Parathyroid adenoma (tissue), 2 donors: Measurements from ENCODE around the gene PDIA5.

Experiments
- H2AFZ ChIP-seq: fragments of 300-600 bp; sonication (generic); one replicate; pipeline ENCODE4 v1.7.0; 2017; ENCODE audit warnings: antibody characterized with exemption, mild to moderate bottlenecking
- H3K27ac ChIP-seq: fragments of 300-600 bp; sonication (generic); one replicate; pipeline ENCODE4 v1.7.0; 2017
- H3K27me3 ChIP-seq: fragments of 300-600 bp; sonication (generic); one replicate; pipeline ENCODE4 v1.7.0; 2017; ENCODE audit warnings: low read length; ENCODE audit not compliant: control insufficient read depth, insufficient read depth
- H3K36me3 ChIP-seq: fragments of 300-600 bp; sonication (generic); one replicate; pipeline ENCODE4 v1.7.0; 2017; ENCODE audit warnings: low read length; ENCODE audit not compliant: control insufficient read depth, insufficient read depth
- H3K4me1 ChIP-seq: fragments of 300-600 bp; sonication (generic); one replicate; pipeline ENCODE4 v1.7.0; 2017; ENCODE audit warnings: control low read depth
- H3K4me2 ChIP-seq: fragments of 300-600 bp; sonication (generic); one replicate; pipeline ENCODE4 v1.7.0; 2017; ENCODE audit warnings: low read length
- H3K4me3 ChIP-seq: fragments of 300-600 bp; sonication (generic); one replicate; pipeline ENCODE4 v1.7.0; 2017; ENCODE audit warnings: low read depth, low read length
- H3K79me2 ChIP-seq: fragments of 300-600 bp; sonication (generic); one replicate; pipeline ENCODE4 v1.7.0; 2017; ENCODE audit warnings: control low read depth
- H3K9ac ChIP-seq: fragments of 300-600 bp; sonication (generic); one replicate; pipeline ENCODE4 v1.7.0; 2017; ENCODE audit warnings: mild to moderate bottlenecking
- H3K9me3 ChIP-seq: fragments of 300-600 bp; sonication (generic); one replicate; pipeline ENCODE4 v1.7.0; 2017; ENCODE audit warnings: low read length; ENCODE audit not compliant: control insufficient read depth
- CTCF ChIP-seq: fragments of 300-600 bp; sonication (generic); IDR thresholded peaks from one replicate; pipeline ENCODE4 v1.7.0; 2017; ENCODE audit warnings: antibody characterized with exemption, mild to moderate bottlenecking
- donor health status: primary hyperparathyroidism.

PDIA5 gene

GRCh38 chr3:123126653-123127052, 59.8 kb downstream of the PDIA5 start:
- H3K9me3 ChIP-seq: no peaks in the 10 kb centered on the region
- no peaks in the 10 kb centered on the region for H3K79me2 ChIP-seq
- H3K27me3 ChIP-seq: no peaks in the 10 kb centered on the region
- no peak overlapping the region for H3K4me2 ChIP-seq
- peaks cover 6% of the 10 kb centered on the region for H3K4me1 ChIP-seq
- no peak overlapping the region for H3K4me3 ChIP-seq
- no peak overlapping the region for H2AFZ ChIP-seq
- H3K27ac ChIP-seq: no peak overlapping the region
- no peaks in the 10 kb centered on the region for H3K36me3 ChIP-seq
- no peak overlapping the region for H3K9ac ChIP-seq
- TF ChIP-seq CTCF: no peak

- H3K36me3 ChIP-seq: no peaks in the 10 kb centered on the region
- no peak overlapping the region for H3K4me3 ChIP-seq
- no peaks in the 10 kb centered on the region for H3K9me3 ChIP-seq
- H3K4me1 ChIP-seq: peaks cover 6% of the 10 kb centered on the region
- no peak overlapping the region for H3K4me2 ChIP-seq
- H2AFZ ChIP-seq: no peak overlapping the region
- H3K27ac ChIP-seq: no peak overlapping the region
- no peaks in the 10 kb centered on the region for H3K27me3 ChIP-seq
- no peak for TF ChIP-seq CTCF
- H3K9ac ChIP-seq: no peak overlapping the region
- H3K79me2 ChIP-seq: no peaks in the 10 kb centered on the region
Measured at GRCh38 chr3:123129092-123129491, 62.3 kb downstream of the PDIA5 start.

- Histone ChIP-seq H2AFZ (no peak overlapping the region), H3K9ac (no peak overlapping the region), H3K9me3 (no peaks in the 10 kb centered on the region), H3K4me3 (no peak overlapping the region), H3K27ac (no peak overlapping the region), H3K36me3 (no peaks in the 10 kb centered on the region), H3K4me1 (peaks cover 6% of the 10 kb centered on the region), H3K79me2 (no peaks in the 10 kb centered on the region), H3K4me2 (no peak overlapping the region), H3K27me3 (no peaks in the 10 kb centered on the region)
- TF ChIP-seq CTCF: no peak
Measured at GRCh38 chr3:123129532-123129931, 62.7 kb downstream of the PDIA5 start.

- no peak for TF ChIP-seq CTCF
- no peak overlapping the region for H3K27ac ChIP-seq
- H3K27me3 ChIP-seq: no peaks in the 10 kb centered on the region
- H2AFZ ChIP-seq: no peak overlapping the region
- no peak overlapping the region for H3K9ac ChIP-seq
- no peaks in the 10 kb centered on the region for H3K9me3 ChIP-seq
- no peaks in the 10 kb centered on the region for H3K36me3 ChIP-seq
- H3K4me2 ChIP-seq: no peak overlapping the region
- H3K4me1 ChIP-seq: peaks cover 6% of the 10 kb centered on the region
- H3K4me3 ChIP-seq: no peak overlapping the region
- H3K79me2 ChIP-seq: no peaks in the 10 kb centered on the region
Measured at GRCh38 chr3:123130079-123130750, 63.4 kb downstream of the PDIA5 start.

- no peak overlapping the region for H3K27ac ChIP-seq
- H3K36me3 ChIP-seq: no peaks in the 10 kb centered on the region
- no peak overlapping the region for H3K4me3 ChIP-seq
- H3K4me1 ChIP-seq: peaks cover 7% of the 10 kb centered on the region
- H3K27me3 ChIP-seq: no peaks in the 10 kb centered on the region
- H3K79me2 ChIP-seq: no peaks in the 10 kb centered on the region
- no peak for TF ChIP-seq CTCF
- no peaks in the 10 kb centered on the region for H3K9me3 ChIP-seq
- no peak overlapping the region for H3K4me2 ChIP-seq
- H2AFZ ChIP-seq: no peak overlapping the region
- H3K9ac ChIP-seq: no peak overlapping the region
Measured at GRCh38 chr3:123134671-123135070, 67.8 kb downstream of the PDIA5 start.
